GM21576 (cell line): Measurements from ENCODE around the gene ZNF492.

Experiments
- ATAC-seq: cut with Tn5 transposase; IDR thresholded peaks from one replicate; pipeline ENCODE4 v1.9.1; 2021; ENCODE audit warnings: mild to moderate bottlenecking, moderate library complexity; ENCODE audit not compliant: unreplicated experiment

Gene ZNF492

DNA sequence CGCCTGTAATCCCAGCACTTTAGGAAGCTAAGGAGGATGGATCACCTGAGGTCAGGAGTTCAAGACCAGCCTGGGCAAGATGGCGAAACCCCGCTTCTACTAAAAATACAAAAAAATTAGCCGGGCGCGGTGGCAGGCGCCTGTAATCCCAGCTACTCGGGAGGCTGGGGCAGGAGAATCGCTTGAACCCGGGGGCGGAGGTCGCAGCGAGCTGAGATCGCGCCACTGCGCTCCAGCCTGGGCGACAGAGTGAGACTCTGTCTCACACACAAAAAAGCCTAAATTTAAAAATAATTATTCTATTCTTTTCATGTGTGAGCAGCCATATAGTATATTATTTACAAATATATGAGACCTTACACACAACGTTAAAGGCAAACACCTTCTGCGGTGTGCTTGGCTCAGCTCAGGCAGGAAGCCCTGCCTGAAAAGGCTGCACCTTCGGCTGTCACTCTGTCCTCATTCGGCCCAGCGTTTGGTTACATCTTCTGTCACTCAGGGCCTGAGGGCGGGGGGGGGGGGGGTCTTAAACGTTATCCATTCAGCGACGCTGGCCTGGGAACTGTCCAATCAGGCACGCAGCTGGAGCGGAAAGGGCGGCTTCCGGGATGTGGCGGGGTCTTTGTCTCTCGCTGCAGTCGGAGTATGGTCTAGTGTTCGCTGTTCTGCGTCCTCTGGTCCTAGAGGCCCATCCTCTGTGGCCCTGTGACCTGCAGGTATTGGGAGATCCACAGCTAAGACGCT, at the start of gene ZNF492:
Gene ZNF492 (plus strand): TSS at position 619 of the 744 bp plus-strand sequence. CDS start 19,076 bp downstream, outside the sequence.
- peak; percentile 55 for ATAC-seq

DNA sequence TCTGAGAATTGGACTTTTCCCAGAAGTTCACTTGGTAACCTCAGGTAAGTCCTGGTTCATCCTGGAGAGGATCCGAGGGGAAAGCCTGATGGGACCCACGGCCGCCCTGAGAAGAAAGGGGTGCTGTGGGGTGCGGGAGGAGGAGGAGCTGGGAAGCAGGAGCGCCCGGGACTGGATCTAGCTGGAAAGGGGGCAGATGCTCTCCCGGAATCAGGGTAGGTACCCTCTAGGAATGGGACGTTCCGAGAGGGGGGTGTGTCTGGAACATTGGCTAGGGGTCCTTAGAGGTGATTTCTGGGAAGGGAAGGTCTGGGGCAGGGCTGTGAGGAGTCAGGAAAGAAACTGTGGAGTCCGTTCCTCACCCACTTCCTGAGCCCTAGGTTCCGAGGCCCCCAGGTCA, 38.7 kb upstream of the ZNF492 start:
- ATAC-seq, result no peak

DNA sequence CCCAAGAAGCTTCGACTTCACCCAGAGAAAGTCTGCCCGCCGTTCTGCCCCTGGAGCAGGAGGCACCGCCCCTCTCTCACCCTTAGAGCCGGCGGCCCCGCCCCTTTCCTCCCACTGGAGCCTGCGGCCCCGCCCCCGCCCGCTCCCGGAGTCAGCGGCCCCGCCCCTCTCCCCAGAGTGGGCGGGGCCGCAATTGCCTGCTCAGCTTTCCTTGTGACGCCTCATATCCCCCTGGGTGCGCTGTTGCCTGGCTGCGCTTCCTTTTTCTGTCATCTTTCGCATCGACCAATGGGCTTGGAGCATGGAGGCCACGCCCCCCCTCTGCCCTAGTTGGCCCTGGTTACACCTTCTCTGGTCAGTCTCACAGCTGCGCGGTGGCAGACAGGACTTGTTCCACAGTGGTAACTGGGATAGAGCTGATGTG, 38.2 kb upstream of the ZNF492 start:
- no peak for ATAC-seq

DNA sequence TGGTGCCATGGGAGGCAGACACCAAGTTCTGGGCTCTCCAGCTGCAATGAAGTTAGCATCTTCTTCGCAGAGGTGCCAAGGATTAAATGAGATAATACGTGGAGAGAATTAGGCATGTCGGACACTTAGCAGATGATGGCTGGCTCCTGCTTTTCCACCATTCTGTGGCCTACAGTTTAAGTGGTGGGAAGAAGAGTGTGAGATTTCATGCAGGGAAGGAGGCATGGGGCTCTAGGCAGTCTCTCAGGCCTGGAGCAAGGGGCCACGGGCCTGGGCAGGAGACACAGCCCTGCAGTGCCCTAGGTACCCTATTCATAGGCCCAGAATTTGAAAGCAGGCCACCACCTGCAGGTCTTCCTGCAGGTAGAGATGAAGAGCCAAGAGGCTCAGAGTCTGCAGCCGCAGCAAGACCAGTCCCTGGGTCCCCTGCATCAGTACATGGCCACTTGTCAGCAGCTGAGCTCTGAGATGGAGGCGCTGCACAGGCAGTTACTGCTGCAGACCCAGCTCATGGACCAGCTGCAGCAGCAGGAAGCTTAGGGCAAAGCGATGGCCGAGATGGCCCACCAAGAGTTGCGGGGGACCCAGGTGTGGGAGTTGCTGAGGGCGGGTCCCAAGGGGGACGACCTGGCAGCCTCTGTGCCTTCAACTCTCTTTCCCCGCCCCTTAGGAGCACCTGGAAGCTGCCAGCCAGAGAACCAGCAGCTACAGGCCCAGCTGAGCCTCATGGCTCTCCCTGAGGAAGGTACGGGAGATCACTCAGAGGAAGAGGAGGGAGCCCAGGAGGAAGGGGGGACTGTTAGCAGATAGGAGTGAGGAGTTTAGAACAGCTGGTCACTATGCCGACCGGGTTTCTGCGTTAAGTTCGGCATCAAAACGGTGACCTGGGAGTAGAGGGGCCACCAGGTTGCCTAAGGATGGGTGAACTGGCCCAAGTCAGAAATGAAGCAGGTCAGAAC, 33.2 kb upstream of the ZNF492 start:
- no peak for ATAC-seq

DNA sequence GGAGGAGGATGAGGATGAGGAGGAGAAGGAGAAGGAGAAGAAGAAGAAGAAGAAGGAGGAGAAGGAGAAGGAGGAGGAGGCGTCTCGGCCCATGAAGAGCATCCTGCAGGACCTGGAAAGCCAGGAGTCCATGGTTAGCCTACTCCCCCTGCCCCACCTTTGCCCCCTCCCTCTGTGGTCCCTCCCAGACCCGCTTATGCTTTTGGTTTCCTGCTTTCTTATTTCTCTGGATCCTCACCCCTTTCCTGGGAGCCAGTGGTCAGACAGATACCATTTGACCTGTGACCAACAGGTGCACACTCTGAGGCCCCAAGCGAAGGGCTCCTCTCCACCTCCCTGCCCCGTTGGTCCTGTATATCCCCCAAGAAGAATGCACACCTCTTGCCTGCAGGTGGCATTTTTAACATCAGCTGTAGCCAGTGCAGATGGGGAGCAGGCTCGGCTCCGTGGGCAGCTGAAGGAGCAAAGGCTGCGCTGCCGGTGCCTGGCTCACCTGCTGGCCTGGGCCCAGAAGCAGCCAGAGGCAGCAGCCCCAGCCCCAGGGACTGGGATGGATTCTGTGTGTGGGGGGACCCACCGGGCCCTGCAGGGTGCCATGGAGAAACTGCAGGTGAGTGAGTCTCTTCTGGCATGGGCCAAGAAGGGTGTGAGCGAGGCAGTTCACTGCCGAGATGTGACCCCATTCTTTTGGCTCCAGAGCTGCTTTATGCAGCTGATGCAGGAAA, 32.1 kb upstream of the ZNF492 start:
- ATAC-seq, result no peak

DNA sequence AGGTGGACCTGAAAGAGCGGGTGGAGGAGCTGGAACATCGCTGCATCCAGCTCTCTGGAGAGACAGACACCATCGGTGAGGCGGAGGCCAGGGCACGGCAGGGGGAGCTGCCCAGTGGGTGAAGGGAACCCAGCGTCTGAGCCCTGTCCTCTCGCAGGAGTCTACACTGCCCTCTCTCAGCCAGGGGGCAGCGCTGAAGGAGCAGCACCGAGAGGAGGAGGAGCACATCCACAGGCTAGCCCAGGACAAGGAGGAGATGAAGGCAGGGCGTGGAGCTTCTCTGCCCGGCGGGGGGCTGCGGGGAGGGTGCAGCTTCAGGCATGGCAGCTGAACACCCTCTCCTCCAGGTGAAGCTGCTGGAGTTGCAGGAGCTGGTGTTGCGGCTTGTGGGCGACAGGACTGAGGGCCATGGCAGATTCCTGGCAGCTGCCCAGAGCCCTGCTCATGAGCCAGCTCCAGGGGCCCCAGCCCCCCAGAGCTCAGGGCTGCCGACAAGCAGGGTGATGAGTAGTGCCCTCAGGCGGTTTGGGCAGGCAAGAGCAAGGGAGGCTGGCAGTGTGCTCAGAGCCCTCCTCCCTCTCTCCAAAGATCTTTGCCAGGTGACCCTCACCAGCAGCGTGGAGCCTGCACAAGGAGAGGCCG, 31.4 kb upstream of the ZNF492 start:
- no peak for ATAC-seq

DNA sequence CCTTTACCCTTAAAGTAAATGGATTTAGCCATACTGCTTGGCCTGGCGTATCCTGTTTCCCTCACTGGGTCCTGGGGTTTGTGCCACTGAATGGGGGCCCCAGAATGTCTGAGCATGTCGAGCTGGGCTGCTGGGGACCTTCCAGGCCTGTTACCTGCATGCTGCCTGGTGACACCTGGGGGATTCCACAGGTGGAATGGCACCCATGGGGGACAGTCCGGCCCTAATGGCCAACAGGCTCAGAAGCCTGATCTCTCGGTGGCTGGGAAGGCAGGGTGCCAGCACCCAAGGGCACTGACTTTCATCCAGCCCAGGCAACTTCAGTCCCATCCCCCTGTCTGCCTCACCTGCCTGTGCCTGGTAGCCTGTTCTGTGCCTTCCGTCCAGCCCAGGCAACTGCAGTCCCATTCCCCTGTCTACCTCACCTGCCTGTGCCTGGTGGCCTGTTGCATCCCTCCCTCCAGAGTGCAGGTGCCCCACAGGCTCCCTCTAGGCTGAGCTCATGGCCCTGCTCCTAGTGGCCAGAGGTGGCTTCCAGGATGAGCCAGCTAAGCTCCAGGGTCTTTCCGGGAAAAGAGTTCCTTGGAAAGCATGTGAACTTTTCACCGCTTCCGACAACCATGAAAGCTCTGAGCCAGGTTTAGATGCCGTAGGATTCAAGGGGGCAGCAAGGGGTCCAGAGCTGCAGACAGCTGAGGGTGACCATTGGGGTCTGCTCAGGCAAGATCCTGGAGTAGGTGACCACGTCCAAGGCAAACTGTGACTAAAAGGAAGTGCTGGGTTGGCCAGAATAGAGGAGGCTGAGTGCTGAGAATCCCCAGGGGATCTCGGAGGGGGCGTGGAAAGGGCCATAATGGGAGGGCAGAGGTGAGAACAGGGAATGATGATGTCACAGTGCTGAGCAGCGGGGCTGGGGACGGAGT, 30.3 kb upstream of the ZNF492 start:
- ATAC-seq, result no peak

DNA sequence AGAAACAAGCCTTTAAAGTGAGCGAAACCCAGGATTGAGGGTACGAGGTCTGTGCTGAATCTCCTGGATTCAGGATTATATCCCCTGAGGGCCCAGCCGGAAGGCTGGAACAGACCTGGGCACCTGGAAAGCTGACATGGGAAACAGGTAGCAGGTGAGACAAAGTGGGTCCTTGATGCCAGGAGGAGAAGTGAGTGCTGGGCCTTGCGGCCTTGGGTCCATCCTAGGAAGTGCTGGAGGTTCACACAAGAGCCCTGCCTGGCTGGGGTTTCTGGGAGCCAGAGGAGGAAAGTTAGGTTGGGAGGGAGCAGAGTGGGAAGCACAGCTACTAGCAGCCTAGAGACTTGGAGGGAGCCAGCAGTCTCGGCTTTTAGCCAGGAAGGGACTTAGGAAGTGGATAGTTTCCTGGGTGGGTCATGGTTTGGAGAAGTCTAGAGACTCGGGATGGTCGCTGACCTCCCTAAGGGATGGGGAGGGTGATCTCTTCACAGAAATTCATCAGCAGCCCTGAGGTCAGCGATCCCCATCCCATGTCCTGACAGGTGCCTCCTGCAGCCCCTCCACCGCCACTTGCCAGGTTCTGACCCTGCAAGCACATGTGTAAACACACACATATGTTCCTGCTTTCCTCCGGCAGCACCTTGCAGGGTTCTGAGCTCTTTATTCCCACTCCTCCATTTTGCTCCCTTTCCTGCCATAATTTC, 29.4 kb upstream of the ZNF492 start:
- no peak for ATAC-seq

DNA sequence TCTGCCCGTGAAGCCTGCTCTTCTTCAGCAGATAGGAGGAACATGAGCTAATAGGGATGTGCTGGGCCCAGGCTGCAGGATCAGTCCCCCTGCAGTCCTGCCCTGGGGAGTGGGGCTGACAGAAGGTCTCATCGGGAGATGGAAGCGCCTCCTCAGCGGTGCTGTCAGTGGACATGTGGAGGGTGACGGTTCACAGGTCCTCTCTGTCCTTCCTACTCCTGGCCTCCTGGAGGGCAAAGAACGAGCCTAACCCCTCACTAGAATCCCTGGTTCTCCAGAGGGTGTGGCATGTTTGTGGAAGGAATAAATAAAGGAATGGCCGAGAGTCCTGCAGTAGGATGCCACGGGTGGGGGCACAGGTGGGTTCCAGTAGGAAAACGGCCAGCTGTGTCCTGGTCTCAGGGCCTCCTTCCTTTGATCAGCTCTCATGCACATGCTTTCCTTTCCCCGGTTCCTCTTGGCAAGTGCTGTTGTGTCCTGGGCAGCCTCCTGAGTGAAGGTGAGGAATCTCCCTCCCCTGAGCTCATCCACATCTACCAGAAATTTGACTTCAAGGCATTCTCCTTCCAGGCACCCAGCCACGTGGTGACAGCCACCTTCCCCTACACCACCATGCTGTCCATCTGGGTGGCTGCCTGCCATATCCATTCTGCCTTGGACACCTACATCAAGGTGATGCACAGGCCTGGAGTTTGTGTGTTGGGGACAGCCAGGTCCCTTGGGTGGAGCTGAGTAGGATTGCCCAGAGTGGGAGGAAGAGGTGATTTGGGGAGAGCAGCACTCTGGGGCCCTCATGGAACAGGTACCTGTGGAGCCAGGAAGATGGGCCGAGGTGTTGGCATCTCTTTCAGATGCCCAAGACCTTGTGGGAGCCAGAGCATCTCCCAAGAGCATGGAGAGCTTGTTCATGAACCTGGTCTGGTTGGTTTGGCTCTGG, 28.6 kb upstream of the ZNF492 start:
- ATAC-seq, result no peak

DNA sequence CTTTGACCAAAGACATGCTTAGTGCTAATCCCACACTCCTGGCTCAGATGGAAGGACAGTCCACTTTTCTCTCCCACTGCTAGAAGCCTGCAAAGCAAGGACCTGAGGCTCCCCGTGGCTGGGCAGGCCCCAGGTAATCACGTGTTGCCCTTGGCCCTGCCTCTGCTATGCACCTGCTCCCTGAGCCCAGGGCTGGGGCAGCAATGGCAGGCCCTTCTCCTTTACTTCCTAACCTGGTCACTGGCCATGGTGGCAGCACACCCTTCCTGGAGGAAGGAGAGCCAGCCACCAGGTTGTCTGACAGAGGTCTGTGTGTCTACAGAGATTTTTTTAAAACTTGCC, 27.9 kb upstream of the ZNF492 start:
- no peak for ATAC-seq

DNA sequence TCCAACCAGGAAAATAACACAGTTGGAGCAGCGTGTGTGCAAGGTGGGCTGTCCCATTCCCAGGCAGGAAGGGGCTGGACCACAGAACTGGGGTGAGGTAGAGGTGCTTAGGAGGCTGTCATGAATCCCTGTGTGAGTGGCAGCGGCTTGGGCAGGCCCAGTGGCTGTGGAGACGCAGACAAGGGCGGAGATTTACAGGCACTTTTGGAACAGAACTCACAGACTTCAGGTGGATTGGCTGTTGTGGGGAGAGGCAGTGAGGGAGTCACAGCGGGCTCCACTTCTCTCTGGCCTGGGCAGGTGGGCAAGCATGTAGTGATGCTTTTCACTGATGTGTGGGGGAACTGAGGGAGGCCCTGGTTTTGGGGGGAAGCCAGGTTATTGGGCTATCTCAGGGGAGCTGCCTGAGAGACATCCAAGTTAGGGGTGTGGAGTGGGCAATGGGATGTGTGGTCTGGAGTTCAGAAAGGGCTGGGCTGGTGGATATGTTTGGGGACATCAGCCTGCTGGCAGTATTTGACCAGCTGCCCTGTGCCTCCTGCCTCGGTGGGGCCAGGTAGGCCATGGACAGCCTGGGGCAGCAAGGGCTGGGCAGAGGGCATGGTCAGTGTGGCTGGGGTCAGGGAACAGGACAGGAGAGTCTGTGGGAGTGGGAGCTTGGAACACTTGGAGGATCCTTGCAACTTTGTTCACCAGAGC, 27.0 kb upstream of the ZNF492 start:
- no peak for ATAC-seq

DNA sequence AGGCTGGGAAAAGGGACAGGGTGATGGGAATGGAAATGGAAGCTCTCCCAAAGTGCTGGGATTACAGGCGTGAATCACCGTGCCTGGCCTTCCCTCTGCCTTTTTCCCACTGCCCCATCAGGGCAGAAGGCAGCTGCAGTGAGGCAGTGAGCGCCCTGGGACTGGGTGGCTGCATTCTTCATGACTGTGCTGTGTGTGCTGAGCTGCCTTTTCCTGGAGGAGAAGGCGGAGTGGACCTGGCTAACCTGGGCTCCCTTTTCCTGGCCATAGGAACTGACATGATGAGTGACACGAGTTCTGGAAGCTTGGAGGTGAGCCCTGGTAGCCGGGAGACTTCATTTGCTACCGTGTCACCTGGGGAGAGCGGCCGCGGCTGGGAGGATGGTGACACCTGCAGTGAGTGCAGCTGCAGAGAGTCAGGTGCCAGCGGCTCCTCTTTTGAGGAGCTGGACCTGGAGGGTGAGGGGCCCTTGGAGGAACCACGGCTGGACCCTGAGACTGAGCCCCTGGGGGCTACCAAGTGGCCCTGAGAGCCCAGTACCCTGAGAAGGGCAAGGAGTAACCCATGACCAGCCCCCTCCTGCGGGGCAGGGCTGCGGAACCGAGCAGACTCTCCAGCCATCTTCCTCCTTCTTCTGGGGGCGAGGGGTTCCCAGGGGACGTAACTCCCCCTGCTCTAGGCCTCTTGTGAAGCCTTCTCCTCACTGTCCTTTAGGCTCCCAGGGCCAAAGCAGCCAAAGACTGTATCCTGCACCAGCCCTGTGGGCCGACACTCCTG, 26.3 kb upstream of the ZNF492 start:
- no peak for ATAC-seq

DNA sequence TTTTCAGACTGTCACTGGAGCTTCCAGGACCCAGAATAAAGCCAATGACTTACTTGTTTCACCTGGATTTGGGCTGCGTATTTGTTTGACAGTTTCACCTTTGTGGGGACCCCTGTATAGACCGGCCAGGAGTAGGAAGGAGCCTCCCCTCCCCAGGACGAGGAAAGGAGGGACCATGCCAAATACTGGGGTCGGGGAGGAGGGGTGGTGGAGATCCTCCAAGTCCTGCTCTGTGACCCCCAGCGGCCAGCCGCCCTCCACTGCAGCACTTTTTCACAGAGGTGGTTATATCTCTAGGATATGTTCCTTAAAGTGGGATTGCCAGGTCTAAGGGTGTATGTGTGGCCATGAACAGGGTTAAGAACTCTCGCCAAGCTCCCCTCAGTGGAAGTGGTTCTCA, 25.7 kb upstream of the ZNF492 start:
- no peak for ATAC-seq

DNA sequence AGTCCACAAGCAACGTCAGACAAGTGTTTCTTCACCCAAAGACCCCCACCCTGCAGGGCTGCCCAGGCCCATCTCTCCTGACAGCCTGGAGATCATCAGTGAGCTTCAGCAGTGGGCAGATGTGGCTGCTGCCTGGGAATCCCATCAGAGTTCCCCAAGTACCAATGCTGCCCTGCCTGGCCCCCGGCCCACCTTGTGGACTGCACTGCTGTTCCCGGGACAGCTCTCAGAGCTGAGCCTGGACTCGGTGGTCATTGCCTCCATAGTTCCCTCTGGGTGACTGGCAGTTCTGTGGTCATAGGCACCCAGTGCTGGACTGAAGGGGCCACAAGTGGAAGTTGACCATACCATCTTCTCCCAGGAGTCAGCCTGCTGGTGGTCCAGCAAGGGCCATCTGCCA, 24.5 kb upstream of the ZNF492 start:
- no peak for ATAC-seq

DNA sequence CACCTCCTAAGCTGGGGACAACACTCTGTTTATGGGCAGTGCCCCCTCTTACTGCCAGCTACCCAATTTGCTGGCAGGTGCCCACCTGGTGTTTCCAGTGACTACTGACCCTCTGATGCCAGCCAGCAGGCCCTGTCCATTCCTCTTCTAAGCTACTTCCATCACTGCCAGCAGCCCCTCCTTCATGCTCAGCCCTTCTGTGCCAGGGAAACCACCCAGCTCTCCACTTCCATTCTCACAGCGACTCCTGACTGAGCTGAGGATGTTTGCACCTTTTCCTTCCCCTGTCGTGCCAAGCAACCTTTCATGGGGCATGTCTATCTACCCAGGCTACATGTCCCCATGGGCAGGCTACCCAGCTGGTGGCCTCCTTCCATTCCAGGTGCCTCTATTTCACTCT, 24.0 kb upstream of the ZNF492 start:
- no peak for ATAC-seq

DNA sequence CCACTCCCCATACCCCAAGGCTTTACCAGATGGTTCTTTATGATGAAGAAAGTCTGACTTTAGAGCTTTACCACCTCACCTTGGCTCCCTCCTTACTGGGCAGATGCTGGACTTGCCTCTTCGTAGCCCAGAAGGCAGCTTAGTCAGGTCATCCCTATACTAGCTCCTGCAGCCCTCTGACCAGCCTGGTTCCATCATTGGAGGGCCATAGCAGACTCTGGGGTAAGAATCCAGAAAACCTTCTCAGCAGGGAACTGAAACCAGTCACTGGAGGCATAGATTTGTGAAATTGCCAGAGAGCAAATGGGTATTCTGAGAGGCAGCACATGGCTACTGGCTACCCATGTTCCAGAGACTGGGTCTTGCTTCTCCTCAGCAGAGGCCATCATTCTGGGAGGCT, 21.8 kb upstream of the ZNF492 start:
- ATAC-seq, result no peak

DNA sequence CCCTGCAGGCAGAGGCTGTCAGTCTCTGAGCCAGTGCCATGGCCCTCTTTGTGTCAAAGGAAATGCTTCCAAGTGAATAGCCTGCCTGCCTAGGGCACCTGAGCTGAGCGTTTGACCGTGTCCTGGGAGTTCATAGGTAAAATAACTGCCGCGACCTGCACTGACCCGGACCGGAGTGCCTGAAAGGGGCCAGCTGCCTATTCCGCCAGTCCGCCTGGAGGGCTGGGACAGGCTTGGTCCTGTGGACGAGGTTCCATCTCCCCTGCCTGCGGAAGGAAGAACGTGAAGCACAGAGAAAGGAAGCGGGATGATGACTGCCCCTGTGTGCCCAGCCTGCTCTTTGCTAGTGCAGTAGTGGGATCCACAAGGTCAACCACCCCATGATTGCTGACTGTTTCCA, 17.5 kb upstream of the ZNF492 start:
- no peak for ATAC-seq
